GM15510 (cell line): Measurements from ENCODE around the gene STK36.

Experiments
- POLR2A ChIP-seq: IDR thresholded peaks from 3 replicates; pipeline ENCODE4 v1.6.1; 2011; ENCODE audit warnings: borderline replicate concordance; ENCODE audit not compliant: insufficient read length; ENCODE audit errors: extremely low read depth

STK36 gene

GRCh38 chr2:218746470-218746795, 74.5 kb downstream of the STK36 start:
- TF ChIP-seq POLR2A = no peak

- TF ChIP-seq POLR2A = no peak
Observed at GRCh38 chr2:218746960-218747359, 75.1 kb downstream of the STK36 start.

GRCh38 chr2:218748741-218749441, 77.0 kb downstream of the STK36 start:
- no peak for TF ChIP-seq POLR2A
